Lower leg skin (tissue), 4 donors: ENCODE data around the gene CARD11. TPM values are rescaled to one million over a fixed set of nuclear protein-coding genes. Genes with fewer than 3 reads are reported as not detected.

Experiments used
- DNase-seq, 2 donors: peaks; one replicate each; pipeline ENCODE4 v3.0.0-alpha.2; 2019; ENCODE audit warnings: low spot score in 2 of 2
- H3K4me3 ChIP-seq: fragments of 200-600 bp; sonication (generic); 2 replicates; pipeline ENCODE4 v1.5.1; 2017; ENCODE audit warnings: mild to moderate bottlenecking, low read depth; ENCODE audit not compliant: poor library complexity, severe bottlenecking
- CTCF ChIP-seq, 3 donors: fragments of 450-650 bp; IDR thresholded peaks; one replicate each; pipeline ENCODE4 v1.5.1; 2016; ENCODE audit warnings: antibody characterized with exemption in 3 of 3, mild to moderate bottlenecking in 3 of 3, moderate library complexity in 2 of 3
- POLR2A ChIP-seq, 2 donors: fragments of 450-650 bp; IDR thresholded peaks; one replicate each; pipeline ENCODE4 v1.6.1; 2016 to 2017; ENCODE audit warnings: antibody characterized with exemption in 2 of 2, mild to moderate bottlenecking in 1 of 2, moderate library complexity in 1 of 2
- WGBS, 2 donors: methylation state at CpG; one replicate each; pipeline ENCODE4 v1.1.5; 2018; 5-methylcytosine and 5-hydroxymethylcytosine counted together
- intact Hi-C: fragments of 100-400 bp; cut with DNase I; formaldehyde crosslinking; loops from one replicate; pipeline ENCODE4 v1.15.0; 2023; ENCODE audit warnings: low total_unique reads
- total RNA-seq, 4 donors: library from RNA; depleted of rRNA; stranded (reverse); fragments of >200 nt; gene quantifications; one replicate each; pipeline ENCODE4 v1.1.0, GENCODE V29; 2016

Gene CARD11
- total RNA-seq, 4 donors from 2014 or later = 0.17 to 0.68 TPM; not detected in 2

GRCh38 chr7:3063016-3063753 lies 19.5 kb upstream of the CARD11 start:
- intact Hi-C loops = no loop called here
- no peak for DNase-seq
- 64 to 73% methylated on average over 7 of the region's 7 CpGs for WGBS, 2 donors
- no peak for TF ChIP-seq CTCF (IDR thresholded peaks at IDR 0.05)
- TF ChIP-seq POLR2A (IDR thresholded peaks at IDR 0.05) = no peak
- H3K4me3 ChIP-seq = no peak overlapping the region

- TF ChIP-seq CTCF (IDR thresholded peaks at IDR 0.05) (no peak), POLR2A (IDR thresholded peaks at IDR 0.05) (no peak)
- DNase-seq = no peak
- intact Hi-C loops = no loop called here
- no peak overlapping the region for H3K4me3 ChIP-seq
- WGBS, 2 donors = 63% methylated on average over 9 of the region's 9 CpGs
These were observed 13.4 kb upstream of the CARD11 start for GRCh38 chr7:3057066-3057420.

- intact Hi-C loops = no loop called here
- H3K4me3 ChIP-seq = no peak overlapping the region
- WGBS, 2 donors = 70 to 72% methylated on average over 24 of the region's 24 CpGs
- TF ChIP-seq CTCF (IDR thresholded peaks at IDR 0.05) (no peak), POLR2A (IDR thresholded peaks at IDR 0.05) (no peak)
- no peak for DNase-seq
These were observed 12.8 kb upstream of the CARD11 start for GRCh38 chr7:3056234-3057065.

- WGBS, 2 donors = 53 to 64% methylated on average over 6 of the region's 6 CpGs
- TF ChIP-seq POLR2A (IDR thresholded peaks at IDR 0.05) = no peak
- no peak for TF ChIP-seq CTCF (IDR thresholded peaks at IDR 0.05)
- DNase-seq = no peak
- intact Hi-C loops = no loop called here
- H3K4me3 ChIP-seq = no peak overlapping the region
These were observed 12.0 kb upstream of the CARD11 start for GRCh38 chr7:3055626-3056025.

GRCh38 chr7:3042861-3043489 lies 692 bp downstream of the CARD11 start:
- TF ChIP-seq POLR2A (IDR thresholded peaks at IDR 0.05) = no peak
- no peak for TF ChIP-seq CTCF (IDR thresholded peaks at IDR 0.05)
- WGBS, 2 donors = 25 to 30% methylated on average over 17 of the region's 17 CpGs
- H3K4me3 ChIP-seq = no peak overlapping the region
- DNase-seq = peak in 1 of 2 donors; percentile 81
- intact Hi-C loops = no loop called here
